HT1080 (cell line): ENCODE results near the gene CPNE7. TPM values are rescaled to one million over a fixed set of nuclear protein-coding genes. Genes with fewer than 3 reads are reported as not detected.
"Not testable (repeated sequence)": the region's sequence is repeated elsewhere in the genome, so short reads cannot be mapped to it uniquely, and the experiment has no call there.

Experiments used
- DNase-seq: peaks from one replicate; pipeline ENCODE4 v3.0.0-alpha.2; 2015; ENCODE audit warnings: low read depth
- total RNA-seq: library from RNA; depleted of rRNA; stranded (reverse); fragments of >200 nt; shearing (Covaris generic); gene quantifications from 2 replicates; pipeline ENCODE4 v1.2.3, GENCODE V29; 2014

The CPNE7 gene
- total RNA-seq, 1 experiment from 2014 or later: 0.87 TPM

GRCh38 chr16:89582614-89583196 lies 7.1 kb downstream of the CPNE7 start:
- DNase-seq: no peak

DNA sequence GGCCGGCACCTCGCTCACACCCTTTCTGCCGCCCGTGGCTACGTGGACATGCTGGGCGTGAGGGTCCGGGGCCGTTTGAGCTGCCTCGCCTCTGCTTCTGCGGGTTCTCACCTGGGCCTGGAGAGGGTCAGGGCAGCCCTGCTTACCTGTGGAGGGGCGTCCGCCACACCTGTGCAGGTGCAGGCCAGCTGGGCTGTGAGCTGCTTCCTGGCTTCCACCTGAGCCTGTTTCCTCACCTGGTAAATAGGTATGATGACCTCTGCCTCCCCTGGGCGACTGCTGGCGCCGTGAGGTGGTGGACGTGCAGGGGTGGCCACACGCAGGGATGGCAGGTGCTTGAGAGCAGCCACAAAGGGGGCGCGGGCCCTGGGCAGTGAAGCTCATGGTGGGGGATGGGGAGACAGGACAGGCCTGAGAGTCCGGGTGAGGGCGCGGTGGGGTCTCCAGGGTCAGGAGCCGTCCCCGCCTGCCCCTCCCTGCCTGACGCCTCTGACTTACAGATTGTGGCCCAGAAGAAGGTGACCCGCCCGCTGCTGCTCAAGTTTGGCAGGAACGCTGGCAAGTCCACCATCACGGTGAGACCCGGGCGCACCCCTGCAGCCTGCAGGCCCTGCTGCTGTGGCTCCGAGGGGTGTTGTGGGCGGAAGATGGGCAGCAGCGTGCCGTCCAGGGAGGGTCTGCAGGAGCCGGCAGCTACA lies 7.8 kb downstream of the CPNE7 start:
- DNase-seq: no peak

DNA sequence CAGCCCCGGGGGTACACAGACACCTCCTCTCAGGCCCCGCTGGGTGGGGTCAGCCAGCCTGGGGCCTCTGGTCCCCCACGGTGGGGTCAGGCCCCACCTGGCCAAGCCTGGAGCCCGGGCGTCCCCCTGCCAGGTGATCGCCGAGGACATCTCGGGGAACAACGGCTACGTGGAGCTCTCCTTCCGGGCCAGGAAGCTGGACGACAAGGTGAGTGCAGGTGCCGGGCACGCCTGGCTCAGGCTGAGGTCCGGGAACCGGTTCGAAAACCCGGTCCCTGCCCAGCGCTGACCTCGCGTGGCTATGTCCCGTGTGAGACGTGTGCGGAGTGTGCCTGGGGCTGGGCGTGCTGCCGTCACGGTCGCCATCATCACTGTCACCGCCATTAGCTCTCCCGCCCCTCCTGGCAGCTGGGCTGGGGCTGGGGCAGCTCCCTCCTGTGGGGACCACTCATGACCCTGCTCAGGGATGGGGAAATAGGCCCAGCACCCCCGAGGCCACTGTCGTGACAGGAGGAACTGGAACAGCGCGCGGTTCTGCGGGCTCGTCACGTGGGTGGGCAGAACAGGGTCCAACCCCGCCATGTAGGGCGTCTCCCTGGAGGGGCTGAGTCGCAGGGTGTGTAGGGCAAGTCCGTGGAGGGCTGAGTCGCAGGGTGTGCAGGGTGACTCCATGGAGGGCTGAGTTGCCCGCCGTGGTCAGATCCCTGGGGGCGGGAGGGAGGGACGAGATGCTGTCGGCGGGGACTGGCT lies 8.5 kb downstream of the CPNE7 start:
- no peak for DNase-seq

DNA sequence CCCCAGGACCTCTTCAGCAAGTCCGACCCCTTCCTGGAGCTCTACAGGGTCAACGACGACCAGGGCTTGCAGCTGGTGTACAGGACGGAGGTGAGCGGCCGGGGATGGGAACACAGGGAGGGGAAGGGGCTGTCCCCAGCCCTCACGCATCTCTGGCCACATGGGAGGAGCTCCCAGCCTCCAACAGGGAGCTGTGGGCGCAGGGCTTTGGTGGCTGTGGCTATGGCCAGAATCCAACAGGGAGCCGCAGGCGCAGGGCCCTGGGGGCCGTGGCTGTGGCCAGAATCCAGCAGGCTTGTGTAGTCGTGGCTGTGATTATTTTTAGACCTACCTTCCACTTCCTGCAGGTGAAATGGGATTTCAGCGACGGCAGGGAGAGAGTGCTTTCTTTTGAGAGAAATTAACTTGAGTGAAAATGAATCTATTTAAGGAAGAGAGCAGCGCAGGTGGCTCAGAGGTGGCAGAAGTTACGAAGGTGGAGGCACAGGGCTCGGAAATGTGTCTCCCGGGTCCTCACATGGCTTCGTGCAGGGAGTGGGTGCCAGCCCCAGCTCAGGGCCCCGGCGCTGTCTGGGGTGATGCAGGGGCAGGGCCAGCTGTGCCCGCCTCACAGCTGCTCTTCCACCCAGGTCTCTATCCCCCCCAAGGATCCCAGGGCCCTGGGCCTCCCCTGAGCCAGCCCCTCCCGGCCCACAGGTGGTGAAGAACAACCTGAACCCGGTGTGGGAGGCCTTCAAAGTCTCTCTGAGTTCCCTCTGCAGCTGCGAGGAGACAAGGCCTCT lies 9.4 kb downstream of the CPNE7 start:
- no peak for DNase-seq

GRCh38 chr16:89586218-89586617 lies 10.7 kb downstream of the CPNE7 start:
- no peak for DNase-seq

- DNase-seq: no peak
Observed at GRCh38 chr16:89586853-89587252, 11.3 kb downstream of the CPNE7 start.

DNA sequence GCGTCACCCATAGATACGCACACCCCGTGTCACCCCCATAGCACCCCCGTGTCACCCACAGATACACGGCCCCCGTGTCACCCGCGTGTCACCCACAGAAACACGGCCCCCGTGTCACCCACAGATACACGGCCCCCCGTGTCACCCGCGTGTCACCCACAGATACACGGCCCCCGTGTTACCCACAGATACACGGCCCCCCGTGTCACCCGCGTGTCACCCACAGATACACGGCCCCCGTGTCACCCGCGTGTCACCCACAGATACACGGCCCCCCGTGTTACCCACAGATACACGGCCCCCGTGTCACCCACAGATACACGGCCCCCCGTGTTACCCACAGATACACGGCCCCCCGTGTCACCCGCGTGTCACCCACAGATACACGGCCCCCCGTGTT lies 12.1 kb downstream of the CPNE7 start:
- not testable (repeated sequence) for DNase-seq

DNA sequence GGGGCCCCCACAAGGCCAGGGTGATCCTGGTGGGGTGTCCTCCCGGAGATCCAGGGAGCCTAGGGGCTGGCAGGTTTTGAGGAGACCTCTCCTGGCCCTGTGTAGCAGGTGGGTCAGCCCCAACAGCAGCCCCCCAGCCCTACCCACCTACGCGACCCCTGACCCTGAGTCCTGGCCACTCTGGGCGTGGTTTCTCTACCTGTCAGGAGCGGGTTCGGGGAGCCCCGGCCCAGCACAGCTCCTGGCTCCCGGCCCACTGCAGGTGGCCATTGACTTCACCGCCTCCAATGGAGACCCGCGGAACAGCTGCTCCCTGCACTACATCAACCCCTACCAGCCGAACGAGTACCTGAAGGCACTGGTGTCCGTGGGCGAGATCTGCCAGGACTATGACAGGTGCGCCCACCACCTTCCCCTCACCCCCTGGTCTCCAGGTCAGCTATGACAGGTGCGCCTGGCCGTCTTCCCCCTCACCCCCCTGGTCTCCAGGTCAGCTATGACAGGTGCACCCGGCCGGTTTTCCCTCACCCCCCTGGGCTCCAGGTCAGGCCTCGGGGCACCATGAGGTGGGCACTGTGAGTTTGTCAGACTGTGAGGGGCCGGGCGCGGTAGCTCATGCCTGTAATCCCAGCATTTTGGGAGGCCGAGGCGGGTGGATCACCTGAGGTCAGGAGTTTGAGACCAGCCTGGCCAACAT lies 13.0 kb downstream of the CPNE7 start:
- no peak for DNase-seq

DNA sequence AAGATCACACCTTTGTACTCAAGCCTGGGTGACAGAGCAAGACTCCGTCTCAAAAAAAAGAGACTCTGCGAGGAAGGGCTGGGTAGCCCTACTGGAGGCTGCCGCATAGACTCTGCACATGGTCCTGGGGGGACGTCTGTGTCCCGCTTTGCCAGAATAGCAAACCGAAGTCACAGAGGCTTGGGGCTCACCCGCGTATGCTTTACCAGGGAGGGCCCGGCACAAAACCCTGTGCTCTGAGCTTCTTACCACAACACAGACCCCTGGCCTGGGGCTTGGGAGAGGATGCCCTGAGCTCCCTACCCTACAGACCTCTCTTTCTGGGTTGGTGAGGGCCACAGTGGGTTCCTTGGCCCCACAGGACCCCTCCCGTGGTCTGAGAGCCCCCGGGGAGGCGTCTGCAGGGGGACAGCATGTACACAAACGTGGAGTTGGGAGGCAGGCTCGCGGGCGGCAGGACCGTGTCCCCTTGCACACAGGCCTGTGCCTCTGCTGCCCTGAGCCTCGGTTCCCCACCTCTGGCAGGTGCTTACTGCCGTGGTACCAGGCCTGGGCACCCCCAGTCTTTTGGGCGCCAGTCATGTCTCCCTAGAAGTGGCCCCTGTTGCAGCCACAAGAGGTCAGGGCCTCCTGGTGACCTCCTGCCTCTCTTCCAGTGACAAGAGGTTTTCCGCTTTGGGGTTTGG lies 13.8 kb downstream of the CPNE7 start:
- no peak for DNase-seq

DNA sequence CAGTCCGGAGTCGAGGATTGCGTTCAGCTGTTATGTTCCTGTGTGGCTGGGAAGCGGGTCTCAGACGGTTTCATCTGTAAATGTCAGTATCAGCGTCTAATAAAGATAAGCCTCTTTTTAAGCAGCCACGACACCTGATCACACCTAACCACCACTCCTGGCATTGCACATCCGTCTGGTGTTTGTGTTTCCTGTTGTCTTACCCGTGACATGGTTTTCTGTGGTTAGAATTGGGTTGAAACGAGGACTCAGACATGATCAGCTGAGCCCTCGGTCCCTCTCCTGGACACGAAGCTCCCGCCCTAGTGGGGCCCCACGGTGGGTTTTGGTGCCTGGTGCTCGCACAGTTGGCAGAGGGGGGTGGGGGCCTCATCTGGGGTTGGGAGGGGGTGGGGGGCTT lies 18.3 kb downstream of the CPNE7 start:
- DNase-seq: no peak

GRCh38 chr16:89595330-89596060 lies 19.9 kb downstream of the CPNE7 start:
- no peak for DNase-seq

DNA sequence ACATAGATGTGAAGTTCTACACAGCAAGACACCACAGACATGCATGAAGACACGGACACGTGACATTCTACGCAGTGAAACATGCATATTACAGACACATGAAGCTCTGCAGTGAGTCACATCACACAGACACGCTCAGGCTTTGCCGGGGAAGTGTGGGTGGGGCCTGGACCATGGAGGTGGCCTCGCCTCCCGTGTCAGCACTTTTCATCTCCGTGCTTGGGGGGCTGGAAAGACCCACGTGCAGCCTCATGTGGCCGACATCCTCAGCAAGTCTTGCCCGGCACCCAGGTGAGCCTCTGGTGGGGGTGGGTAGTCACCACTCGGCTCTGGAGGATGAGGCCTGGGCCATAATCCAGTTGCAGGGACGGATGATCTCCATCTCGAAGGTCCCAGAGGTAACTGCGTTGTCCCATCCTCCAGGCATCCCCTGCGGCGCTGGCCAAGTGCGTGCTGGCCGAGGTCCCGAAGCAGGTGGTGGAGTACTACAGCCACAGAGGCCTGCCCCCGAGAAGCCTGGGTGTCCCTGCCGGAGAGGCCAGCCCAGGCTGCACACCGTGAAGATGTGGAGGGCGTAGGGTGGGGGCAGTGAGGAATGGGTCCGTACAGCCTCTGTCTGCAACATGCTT lies 20.6 kb downstream of the CPNE7 start:
- DNase-seq: no peak

- no peak for DNase-seq
Observed at GRCh38 chr16:89596957-89597649, 21.5 kb downstream of the CPNE7 start.

GRCh38 chr16:89598199-89598598 lies 22.6 kb downstream of the CPNE7 start:
- no peak for DNase-seq

- peak; percentile 47 for DNase-seq
Observed at GRCh38 chr16:89599451-89599858, 23.9 kb downstream of the CPNE7 start.

DNA sequence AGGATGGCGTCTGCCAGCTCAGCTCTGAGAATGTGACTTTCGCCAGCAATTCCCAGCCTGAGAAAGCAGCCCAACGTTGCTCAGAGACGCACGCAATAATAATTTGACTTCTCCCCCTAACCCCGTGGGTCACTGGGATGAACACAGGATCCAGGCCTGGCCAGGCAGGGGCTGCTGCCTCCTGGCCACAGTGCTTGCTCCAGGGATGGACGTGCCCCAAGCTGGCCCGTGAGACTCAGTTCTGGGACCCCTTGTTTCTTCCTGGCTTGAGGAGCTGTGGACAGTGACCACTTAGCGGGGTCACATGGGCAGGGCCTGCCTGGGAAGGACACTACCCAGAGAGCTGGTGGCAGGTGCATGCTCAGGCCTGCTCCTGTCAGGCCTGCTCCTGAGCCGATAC lies 24.3 kb downstream of the CPNE7 start:
- DNase-seq: no peak

GRCh38 chr16:89600427-89600826 lies 24.9 kb downstream of the CPNE7 start:
- DNase-seq: no peak

DNA sequence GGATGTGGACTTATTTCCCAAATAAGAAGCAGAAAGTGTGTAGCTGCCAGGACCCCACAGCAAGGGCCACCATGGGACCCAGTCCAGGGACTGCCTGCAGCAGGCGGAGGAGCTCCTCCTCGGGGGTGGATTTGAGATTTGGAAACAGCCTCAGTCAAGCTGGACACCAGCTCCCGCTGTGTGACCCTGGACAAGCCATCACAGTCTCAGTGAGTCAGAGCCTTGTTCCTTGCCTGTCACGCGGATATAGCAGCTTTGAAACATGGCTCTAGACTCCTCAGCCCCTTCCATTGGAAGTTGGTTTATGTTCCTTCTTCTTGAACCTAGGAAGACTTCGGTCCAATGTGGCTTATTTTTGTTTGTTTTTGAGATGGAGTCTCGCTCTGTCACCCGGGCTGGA lies 25.4 kb downstream of the CPNE7 start:
- DNase-seq: no peak

- no peak for DNase-seq
Observed at GRCh38 chr16:89601906-89602272, 26.3 kb downstream of the CPNE7 start.
